ENCODE data around the gene CGB1. TPM values are rescaled to one million over a fixed set of nuclear protein-coding genes. Genes with fewer than 3 reads are reported as not detected.

Gene CGB1
- total and polyA plus RNA-seq, 2 donors (not counting 3 experiments of a cell fraction or from before 2014, with no cell fraction given), result not detected

GRCh38 chr19:48990400-48990799 is 46.3 kb downstream of the CGB1 start:
- no peak overlapping the region for H3K9ac ChIP-seq (replicated peaks; ENCODE audit: extremely low read depth, insufficient read depth, low read length)
- no peaks in the 10 kb centered on the region for H4K20me1 ChIP-seq (replicated peaks; ENCODE audit: control insufficient read depth, extremely low read depth, insufficient read depth, low read length)
- no peak overlapping the region for H3K4me2 ChIP-seq (ENCODE audit: insufficient read depth, low read length)
- no TSS peak for BruUV-seq (replicated peaks)
- no peak for FAIRE-seq
- ChIA-PET CTCF (no interaction called here), POLR2A (no interaction called here)
- intact Hi-C loops (cut with micrococcal nuclease), result loop anchor here (10.0 kb wide), 2 partner anchors 164 to 356 kb away; partner anchors contain the start of genes DBP, HRC and TRPM4
- dilution Hi-C loops (cut with MboI; ENCODE audit: extremely low pct_ligation_motif_present, low sequenced_read_pairs), result no loop called here
- H3K79me2 ChIP-seq (ENCODE audit: control insufficient read depth, insufficient read depth, low read length), result peaks cover 41% of the 10 kb centered on the region
- peaks cover 14% of the 10 kb centered on the region for H3K4me1 ChIP-seq (ENCODE audit: control insufficient read depth, extremely low read depth, insufficient read depth, low read length)
- TF ChIP-seq POLR2A (IDR thresholded peaks at IDR 0.05; ENCODE audit: low read depth, low read length) (no peak), FOS (IDR thresholded peaks at IDR 0.05; ENCODE audit: borderline replicate concordance, insufficient read depth, low read length) (no peak), MAX (IDR thresholded peaks at IDR 0.05; ENCODE audit: insufficient read depth, insufficient read length) (no peak), MYC (IDR thresholded peaks at IDR 0.05; ENCODE audit: low read depth, low read length) (no peak), JUN (IDR thresholded peaks at IDR 0.05; ENCODE audit: borderline replicate concordance, insufficient read depth, insufficient read length, low read depth) (no peak), GATA2 (IDR thresholded peaks at IDR 0.05; ENCODE audit: insufficient read depth, insufficient read length, low read depth, low read length) (no peak), POLR2AphosphoS5 (IDR thresholded peaks at IDR 0.05; ENCODE audit: insufficient read depth, low read depth, low read length) (no peak), EZH2 (IDR thresholded peaks at IDR 0.05; ENCODE audit: borderline replicate concordance, low read depth, low read length, severe bottlenecking) (no peak)
- TF ChIP-seq, protein P1, sequence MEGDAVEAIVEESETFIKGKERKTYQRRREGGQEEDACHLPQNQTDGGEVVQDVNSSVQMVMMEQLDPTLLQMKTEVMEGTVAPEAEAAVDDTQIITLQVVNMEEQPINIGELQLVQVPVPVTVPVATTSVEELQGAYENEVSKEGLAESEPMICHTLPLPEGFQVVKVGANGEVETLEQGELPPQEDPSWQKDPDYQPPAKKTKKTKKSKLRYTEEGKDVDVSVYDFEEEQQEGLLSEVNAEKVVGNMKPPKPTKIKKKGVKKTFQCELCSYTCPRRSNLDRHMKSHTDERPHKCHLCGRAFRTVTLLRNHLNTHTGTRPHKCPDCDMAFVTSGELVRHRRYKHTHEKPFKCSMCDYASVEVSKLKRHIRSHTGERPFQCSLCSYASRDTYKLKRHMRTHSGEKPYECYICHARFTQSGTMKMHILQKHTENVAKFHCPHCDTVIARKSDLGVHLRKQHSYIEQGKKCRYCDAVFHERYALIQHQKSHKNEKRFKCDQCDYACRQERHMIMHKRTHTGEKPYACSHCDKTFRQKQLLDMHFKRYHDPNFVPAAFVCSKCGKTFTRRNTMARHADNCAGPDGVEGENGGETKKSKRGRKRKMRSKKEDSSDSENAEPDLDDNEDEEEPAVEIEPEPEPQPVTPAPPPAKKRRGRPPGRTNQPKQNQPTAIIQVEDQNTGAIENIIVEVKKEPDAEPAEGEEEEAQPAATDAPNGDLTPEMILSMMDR (IDR thresholded peaks at IDR 0.05; ENCODE audit: extremely low read depth in 1 of 2, insufficient read depth in 1 of 2, low read depth in 1 of 2, low read length in 2 of 2), result no peak
- H3K36me3 ChIP-seq (ENCODE audit: control insufficient read depth in 2 of 2, extremely low read depth in 1 of 2, insufficient read depth in 2 of 2, low read length in 2 of 2), result peaks cover 0 to 9% of the 10 kb centered on the region in 2 experiments
- DNase-seq (ENCODE audit: low read depth, low spot score), result no peak
- no peak overlapping the region for H2AFZ ChIP-seq (ENCODE audit: low read depth, low read length)
- no peak overlapping the region for H3K4me3 ChIP-seq (replicated peaks in 1 of 3; ENCODE audit: insufficient read depth in 1 of 3, low read depth in 1 of 3, low read length in 3 of 3)
- no peaks in the 10 kb centered on the region for H3K9me3 ChIP-seq (replicated peaks; ENCODE audit: control insufficient read depth, insufficient read depth, low read length)
- H3K27ac ChIP-seq (ENCODE audit: insufficient read depth, low read depth, low read length), result no peak overlapping the region
- H3K27me3 ChIP-seq (ENCODE audit: control insufficient read depth in 2 of 2, insufficient read depth in 2 of 2, low read length in 2 of 2), result no peaks in the 10 kb centered on the region
- H3K9me1 ChIP-seq (replicated peaks; ENCODE audit: control insufficient read depth, extremely low read depth, insufficient read depth, low read length), result no peaks in the 10 kb centered on the region

All from endothelial cell of umbilical vein (primary cell).